Neural crest cell (in vitro differentiated cells): ENCODE measurements around the gene STPG4. TPM values are rescaled to one million over a fixed set of nuclear protein-coding genes. Genes with fewer than 3 reads are reported as not detected.

Source experiments
- DNase-seq: peaks from one replicate; pipeline ENCODE4 v3.0.0; 2021; ENCODE audit warnings: low read depth, mixed read lengths, low spot score
- H3K27ac Mint-ChIP-seq: one replicate; pipeline ENCODE4 v1.8.0; 2021; ENCODE audit warnings: mild to moderate bottlenecking, mixed read lengths; ENCODE audit not compliant: unreplicated experiment
- H3K27me3 Mint-ChIP-seq: 2 replicates; pipeline ENCODE4 v1.8.0; 2021; ENCODE audit warnings: low read depth, mild to moderate bottlenecking, mixed read lengths
- H3K36me3 Mint-ChIP-seq: 2 replicates; pipeline ENCODE4 v1.8.0; 2021; ENCODE audit warnings: low read depth, mild to moderate bottlenecking, mixed read lengths
- H3K4me1 Mint-ChIP-seq: 2 replicates; pipeline ENCODE4 v1.8.0; 2021; ENCODE audit warnings: mixed read lengths
- H3K4me3 Mint-ChIP-seq: one replicate; pipeline ENCODE4 v1.8.0; 2021; ENCODE audit warnings: mild to moderate bottlenecking, mixed read lengths
- H3K9me3 Mint-ChIP-seq: 2 replicates; pipeline ENCODE4 v1.8.0; 2021; ENCODE audit warnings: mixed read lengths
- CTCF ChIP-seq: fragments of 200-600 bp; sonication (generic); conservative IDR thresholded peaks from 2 replicates; pipeline ENCODE4 v1.5.0; 2021; ENCODE audit warnings: antibody characterized with exemption, mild to moderate bottlenecking
- total RNA-seq: library from RNA; stranded (reverse); gene quantifications from 2 replicates; pipeline ENCODE4 v1.2.1, GENCODE V29; 2021

The STPG4 gene
- total RNA-seq, 1 donor from 2014 or later = 0.26 TPM

GRCh38 chr2:47160211-47160610 lies 5.1 kb upstream of the STPG4 start:
- Mint-ChIP-seq H3K4me3 (no peak overlapping the region), H3K36me3 (peaks cover 31% of the 10 kb centered on the region), H3K27ac (no peak overlapping the region), H3K4me1 (peaks cover 8% of the 10 kb centered on the region), H3K9me3 (no peaks in the 10 kb centered on the region), H3K27me3 (no peaks in the 10 kb centered on the region)
- no peak for TF ChIP-seq CTCF
- DNase-seq = no peak

GRCh38 chr2:47159627-47160026 lies 4.5 kb upstream of the STPG4 start:
- H3K27ac Mint-ChIP-seq = no peak overlapping the region
- DNase-seq = no peak
- H3K27me3 Mint-ChIP-seq = no peaks in the 10 kb centered on the region
- H3K36me3 Mint-ChIP-seq = peaks cover 29% of the 10 kb centered on the region
- peaks cover 5% of the 10 kb centered on the region for H3K4me1 Mint-ChIP-seq
- H3K9me3 Mint-ChIP-seq = no peaks in the 10 kb centered on the region
- no peak overlapping the region for H3K4me3 Mint-ChIP-seq
- TF ChIP-seq CTCF = no peak

- Mint-ChIP-seq H3K27ac (no peak overlapping the region), H3K27me3 (no peaks in the 10 kb centered on the region), H3K4me3 (no peak overlapping the region), H3K9me3 (no peaks in the 10 kb centered on the region), H3K36me3 (peaks cover 32% of the 10 kb centered on the region), H3K4me1 (peaks cover 5% of the 10 kb centered on the region)
- TF ChIP-seq CTCF = no peak
- no peak for DNase-seq
Measured at GRCh38 chr2:47158576-47158975, 3.5 kb upstream of the STPG4 start.

GRCh38 chr2:47152803-47153202 lies 2.3 kb downstream of the STPG4 start:
- Mint-ChIP-seq H3K27me3 (no peaks in the 10 kb centered on the region), H3K4me1 (no peaks in the 10 kb centered on the region), H3K4me3 (no peak overlapping the region), H3K36me3 (peaks cover 14% of the 10 kb centered on the region), H3K9me3 (no peaks in the 10 kb centered on the region), H3K27ac (no peak overlapping the region)
- DNase-seq = no peak
- TF ChIP-seq CTCF = no peak

- no peaks in the 10 kb centered on the region for H3K27me3 Mint-ChIP-seq
- DNase-seq = no peak
- TF ChIP-seq CTCF = no peak
- H3K27ac Mint-ChIP-seq = no peak overlapping the region
- H3K9me3 Mint-ChIP-seq = no peaks in the 10 kb centered on the region
- no peaks in the 10 kb centered on the region for H3K4me1 Mint-ChIP-seq
- H3K4me3 Mint-ChIP-seq = no peak overlapping the region
- H3K36me3 Mint-ChIP-seq = peaks cover 12% of the 10 kb centered on the region
Measured at GRCh38 chr2:47150175-47150574, 4.9 kb downstream of the STPG4 start.

GRCh38 chr2:47147021-47147420 lies 8.1 kb downstream of the STPG4 start:
- Mint-ChIP-seq H3K9me3 (no peaks in the 10 kb centered on the region), H3K36me3 (peaks cover 14% of the 10 kb centered on the region), H3K4me3 (no peak overlapping the region), H3K27ac (no peak overlapping the region), H3K27me3 (no peaks in the 10 kb centered on the region), H3K4me1 (no peaks in the 10 kb centered on the region)
- no peak for TF ChIP-seq CTCF
- no peak for DNase-seq
